Peyer's patch (tissue), 4 donors: ENCODE data around the gene SEC14L6.

Experiments
- CTCF ChIP-seq, 6 experiments: fragments of 450-650 bp in 4 of 6; fragments of 200-600 bp in 2 of 6; sonication (generic) in 1 of 6; IDR thresholded peaks; one replicate each; pipeline ENCODE4 v1.5.1; 2017 to 2019; ENCODE audit warnings: antibody characterized with exemption in 6 of 6, mild to moderate bottlenecking in 3 of 6, moderate library complexity in 1 of 6
- POLR2A ChIP-seq, 2 donors: fragments of 450-650 bp; IDR thresholded peaks; one replicate each; pipeline ENCODE4 v1.5.1; 2017; ENCODE audit warnings: antibody characterized with exemption in 2 of 2, mild to moderate bottlenecking in 2 of 2, moderate library complexity in 2 of 2

GRCh38 chr22:30486661-30487115, 59.9 kb downstream of the SEC14L6 start:
- TF ChIP-seq POLR2A (IDR thresholded peaks at IDR 0.05) (no peak), CTCF (IDR thresholded peaks at IDR 0.05) (no peak)
